Measurements from ENCODE around the gene AHCY. TPM values are rescaled to one million over a fixed set of nuclear protein-coding genes. Genes with fewer than 3 reads are reported as not detected.

AHCY gene
- total RNA-seq, 6 experiments from 2014 or later, result 66.5 to 142 (median 111) TPM

- Histone ChIP-seq H3K27ac (no peak overlapping the region), H3K4me3 (no peak overlapping the region), H3K27me3 (no peaks in the 10 kb centered on the region), H3K9me3 (no peaks in the 10 kb centered on the region), H3K36me3 (no peaks in the 10 kb centered on the region), H3K4me1 (no peaks in the 10 kb centered on the region)
- DNase-seq (no peak), ATAC-seq (no peak)
- TF ChIP-seq CTCF (IDR thresholded peaks at IDR 0.05) (no peak), POLR2A (IDR thresholded peaks at IDR 0.05) (no peak)
- intact Hi-C loops (cut with DNase I), result no loop called here
Observed at GRCh38 chr20:34231634-34232033, 71.5 kb downstream of the AHCY start.

Small RNA genes within 50 kb of the gene (small RNA-seq; reads per million reads assigned to genes)
- 0 reads per million in 2 experiments for gene AL356299.1

Other genes starting within 250 kb of the AHCY start
- 10 to 100 TPM; 16.7 to 50.6 (median 30.8) TPM for gene EIF2S2, start 191.1 kb downstream of the AHCY start, total RNA-seq
- gene ASIP, start 61.9 kb downstream of the AHCY start, total RNA-seq, result under 1 TPM in 1 of 6 experiments, not detected in 5; 0.42 TPM
- gene ITCH, start 59.9 kb upstream of the AHCY start, total RNA-seq, result 10 to 100 TPM; 32.8 to 71.4 (median 44.1) TPM
- gene DYNLRB1, start 213.1 kb upstream of the AHCY start, total RNA-seq, result 10 to 100 TPM; 34.8 to 84.3 (median 42.7) TPM